ENCODE data around the gene PRDM15. TPM values are rescaled to one million over a fixed set of nuclear protein-coding genes. Genes with fewer than 3 reads are reported as not detected.

PRDM15 gene
- total and polyA plus RNA-seq, 2 experiments from 2014 or later, result 2.3 to 4.2 TPM

- DNase-seq, result no peak
- H3K9me3 ChIP-seq (ENCODE audit: low read depth), result no peaks in the 10 kb centered on the region
- H2AFZ ChIP-seq, result no peak overlapping the region
- H3F3A ChIP-seq (ENCODE audit: insufficient read depth), result peaks cover 12% of the 10 kb centered on the region; the same call in 1 of the 2 replicates
- H3K4me1 ChIP-seq (ENCODE audit: insufficient read depth), result peaks cover 5% of the 10 kb centered on the region
- H3K4me2 ChIP-seq (ENCODE audit: unreplicated experiment), result no peak overlapping the region
- no peak overlapping the region for H3K9ac ChIP-seq
- 87 to 89% methylated on average over 18 to 19 of the region's 19 CpGs for WGBS, 2 experiments (ENCODE audit: low coverage in 1 of 2, low lambda C conversion rate in 2 of 2, missing lambda C conversion rate in 2 of 2)
- no peak overlapping the region for H3K4me3 ChIP-seq
- in situ Hi-C loops (cut with MboI), result loop anchor here (10.0 to 25.0 kb wide), 2 partner anchors 294 to 533 kb away; no protein-coding TSS in a partner anchor
- H3K79me2 ChIP-seq (ENCODE audit: insufficient read depth), result no peaks in the 10 kb centered on the region
- H3K36me3 ChIP-seq (ENCODE audit: low read depth), result no peaks in the 10 kb centered on the region
- no peak overlapping the region for H3K27ac ChIP-seq
- H4K20me1 ChIP-seq (ENCODE audit: insufficient read depth), result no peaks in the 10 kb centered on the region
- H3K27me3 ChIP-seq (replicated peaks; ENCODE audit: insufficient read depth), result no peaks in the 10 kb centered on the region
- H3K9me2 ChIP-seq (ENCODE audit: insufficient read depth), result no peaks in the 10 kb centered on the region
- no peak for TF ChIP-seq EZH2phosphoT487 (IDR thresholded peaks at IDR 0.05; ENCODE audit: insufficient read depth, low read depth)
- no peak for TF ChIP-seq EZH2 (IDR thresholded peaks at IDR 0.05; ENCODE audit: insufficient read depth, poor library complexity, severe bottlenecking)
Measured at GRCh38 chr21:41820384-41821080, 58.6 kb downstream of the PRDM15 start.

- H3K9me3 ChIP-seq (ENCODE audit: low read depth), result no peaks in the 10 kb centered on the region
- no peak overlapping the region for H3K9ac ChIP-seq
- DNase-seq, result no peak
- H3K4me2 ChIP-seq (ENCODE audit: unreplicated experiment), result no peak overlapping the region
- H3K9me2 ChIP-seq (ENCODE audit: insufficient read depth), result no peaks in the 10 kb centered on the region
- H3K79me2 ChIP-seq (ENCODE audit: insufficient read depth), result no peaks in the 10 kb centered on the region
- H3K4me3 ChIP-seq, result no peak overlapping the region
- no peaks in the 10 kb centered on the region for H3K36me3 ChIP-seq (ENCODE audit: low read depth)
- H3K27ac ChIP-seq, result no peak overlapping the region
- H3K27me3 ChIP-seq (replicated peaks; ENCODE audit: insufficient read depth), result no peaks in the 10 kb centered on the region
- H4K20me1 ChIP-seq (ENCODE audit: insufficient read depth), result no peaks in the 10 kb centered on the region
- H2AFZ ChIP-seq, result no peak overlapping the region
- TF ChIP-seq EZH2 (IDR thresholded peaks at IDR 0.05; ENCODE audit: insufficient read depth, poor library complexity, severe bottlenecking), result no peak
- TF ChIP-seq EZH2phosphoT487 (IDR thresholded peaks at IDR 0.05; ENCODE audit: insufficient read depth, low read depth), result no peak
- H3K4me1 ChIP-seq (ENCODE audit: insufficient read depth), result peaks cover 5% of the 10 kb centered on the region
- 98% methylated on average over 18 to 19 of the region's 19 CpGs for WGBS, 2 experiments (ENCODE audit: low coverage in 1 of 2, low lambda C conversion rate in 2 of 2, missing lambda C conversion rate in 2 of 2)
- peaks cover 12% of the 10 kb centered on the region; the same call in 1 of the 2 replicates for H3F3A ChIP-seq (ENCODE audit: insufficient read depth)
- in situ Hi-C loops (cut with MboI), result loop anchor here (10.0 to 25.0 kb wide), 2 partner anchors 295 to 533 kb away; no protein-coding TSS in a partner anchor
Measured at GRCh38 chr21:41819856-41820281, 59.3 kb downstream of the PRDM15 start.

- no peaks in the 10 kb centered on the region for H3K9me3 ChIP-seq (ENCODE audit: low read depth)
- DNase-seq, result no peak
- no peak overlapping the region for H3K27ac ChIP-seq
- no peaks in the 10 kb centered on the region for H3K36me3 ChIP-seq (ENCODE audit: low read depth)
- no peaks in the 10 kb centered on the region for H3K27me3 ChIP-seq (replicated peaks; ENCODE audit: insufficient read depth)
- H2AFZ ChIP-seq, result no peak overlapping the region
- no peaks in the 10 kb centered on the region for H3K79me2 ChIP-seq (ENCODE audit: insufficient read depth)
- no peak overlapping the region for H3K4me3 ChIP-seq
- TF ChIP-seq EZH2phosphoT487 (IDR thresholded peaks at IDR 0.05; ENCODE audit: insufficient read depth, low read depth), result no peak
- no peak for TF ChIP-seq EZH2 (IDR thresholded peaks at IDR 0.05; ENCODE audit: insufficient read depth, poor library complexity, severe bottlenecking)
- no peak overlapping the region for H3K9ac ChIP-seq
- in situ Hi-C loops (cut with MboI), result loop anchor here (25.0 kb wide), 1 partner anchor 532 kb away; no protein-coding TSS in a partner anchor
- no peaks in the 10 kb centered on the region for H4K20me1 ChIP-seq (ENCODE audit: insufficient read depth)
- peaks cover 12% of the 10 kb centered on the region; the same call in 1 of the 2 replicates for H3F3A ChIP-seq (ENCODE audit: insufficient read depth)
- 93 to 96% methylated on average over 13 to 26 of the region's 26 CpGs for WGBS, 2 experiments (ENCODE audit: low coverage in 1 of 2, low lambda C conversion rate in 2 of 2, missing lambda C conversion rate in 2 of 2)
- no peak overlapping the region for H3K4me2 ChIP-seq (ENCODE audit: unreplicated experiment)
- H3K9me2 ChIP-seq (ENCODE audit: insufficient read depth), result no peaks in the 10 kb centered on the region
- peaks cover 5% of the 10 kb centered on the region for H3K4me1 ChIP-seq (ENCODE audit: insufficient read depth)
Measured at GRCh38 chr21:41819236-41819855, 59.8 kb downstream of the PRDM15 start.

- in situ Hi-C loops (cut with MboI), result loop anchor here (25.0 kb wide), 1 partner anchor 531 kb away; no protein-coding TSS in a partner anchor
Measured at GRCh38 chr21:41817877-41818855, 61.0 kb downstream of the PRDM15 start.

More at GRCh38 chr21:41817877-41818855, 61.0 kb downstream of the PRDM15 start:
- no peak overlapping the region for H3K9ac ChIP-seq
- 92 to 94% methylated on average over 24 of the region's 24 CpGs for WGBS, 2 experiments (ENCODE audit: low coverage in 1 of 2, low lambda C conversion rate in 2 of 2, missing lambda C conversion rate in 2 of 2)
- TF ChIP-seq EZH2phosphoT487 (IDR thresholded peaks at IDR 0.05; ENCODE audit: insufficient read depth, low read depth) (no peak), EZH2 (IDR thresholded peaks at IDR 0.05; ENCODE audit: insufficient read depth, poor library complexity, severe bottlenecking) (no peak)
- H3K27ac ChIP-seq, result no peak overlapping the region
- DNase-seq, result no peak
- peaks cover 5% of the 10 kb centered on the region for H3K4me1 ChIP-seq (ENCODE audit: insufficient read depth)
- H3F3A ChIP-seq (ENCODE audit: insufficient read depth), result peaks cover 12% of the 10 kb centered on the region; the same call in 1 of the 2 replicates
- H3K9me2 ChIP-seq (ENCODE audit: insufficient read depth), result no peaks in the 10 kb centered on the region
- no peak overlapping the region for H3K4me2 ChIP-seq (ENCODE audit: unreplicated experiment)
- H3K36me3 ChIP-seq (ENCODE audit: low read depth), result no peaks in the 10 kb centered on the region
- H4K20me1 ChIP-seq (ENCODE audit: insufficient read depth), result no peaks in the 10 kb centered on the region
- H3K4me3 ChIP-seq, result no peak overlapping the region
- H3K27me3 ChIP-seq (replicated peaks; ENCODE audit: insufficient read depth), result no peaks in the 10 kb centered on the region
- no peaks in the 10 kb centered on the region for H3K79me2 ChIP-seq (ENCODE audit: insufficient read depth)
- H3K9me3 ChIP-seq (ENCODE audit: low read depth), result no peaks in the 10 kb centered on the region
- no peak overlapping the region for H2AFZ ChIP-seq
